Esophagus muscularis mucosa (tissue), 3 donors: ENCODE data around the gene PRSS21.

Experiments used
- POLR2AphosphoS5 ChIP-seq, 2 donors: sonication (generic); formaldehyde crosslinking; IDR thresholded peaks; one replicate each; pipeline ENCODE4 v1.6.1; 2017; ENCODE audit warnings: antibody characterized with exemption in 2 of 2
- TF ChIP-seq, protein P1 (sequence below), 3 experiments: fragments of 200-600 bp in 2 of 3; fragments of 450-650 bp in 1 of 3; sonication (generic) in 2 of 3; IDR thresholded peaks; one replicate each; pipeline ENCODE4 v1.5.1; 2017 to 2019; ENCODE audit warnings: antibody characterized with exemption in 3 of 3, mild to moderate bottlenecking in 2 of 3, moderate library complexity in 1 of 3

DNA sequence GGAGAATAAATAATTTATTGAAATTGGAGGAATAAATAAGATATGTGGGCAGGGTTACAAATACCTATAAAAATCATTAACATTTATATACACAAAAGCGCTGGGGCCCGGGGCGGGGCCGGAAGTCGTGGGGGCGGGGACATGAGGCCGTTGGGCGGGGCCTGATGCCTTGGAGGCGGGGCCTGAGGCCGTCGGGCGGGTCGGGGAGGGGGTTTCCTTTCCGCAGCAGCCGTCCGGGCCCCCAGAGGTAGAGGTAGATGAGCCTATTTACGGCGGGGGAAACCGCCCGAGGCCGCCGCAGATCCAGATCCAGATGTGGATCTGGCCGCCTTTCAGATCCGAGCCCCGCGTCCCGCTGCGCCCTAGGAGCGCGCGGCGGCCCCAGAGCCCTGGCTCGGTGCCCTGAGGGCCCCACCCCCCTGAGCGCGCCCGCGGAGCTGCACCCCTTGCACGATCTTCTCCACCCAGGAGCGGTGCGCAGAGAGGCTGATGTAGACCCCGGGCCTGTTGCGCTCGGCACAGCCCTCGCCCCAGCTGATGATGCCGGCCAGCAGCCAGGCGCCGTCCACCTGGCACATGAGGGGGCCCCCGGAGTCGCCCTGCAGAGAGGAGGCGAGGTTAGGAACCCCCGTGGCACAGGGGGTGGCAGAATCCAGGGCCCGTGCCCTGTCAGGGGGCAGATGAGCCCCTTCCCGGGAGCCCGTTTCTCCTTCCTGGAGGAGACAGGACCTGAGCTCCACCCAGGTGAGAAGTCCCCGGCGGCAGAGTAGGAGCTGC is 35.9 kb downstream of the PRSS21 start:
- TF ChIP-seq, protein P1, sequence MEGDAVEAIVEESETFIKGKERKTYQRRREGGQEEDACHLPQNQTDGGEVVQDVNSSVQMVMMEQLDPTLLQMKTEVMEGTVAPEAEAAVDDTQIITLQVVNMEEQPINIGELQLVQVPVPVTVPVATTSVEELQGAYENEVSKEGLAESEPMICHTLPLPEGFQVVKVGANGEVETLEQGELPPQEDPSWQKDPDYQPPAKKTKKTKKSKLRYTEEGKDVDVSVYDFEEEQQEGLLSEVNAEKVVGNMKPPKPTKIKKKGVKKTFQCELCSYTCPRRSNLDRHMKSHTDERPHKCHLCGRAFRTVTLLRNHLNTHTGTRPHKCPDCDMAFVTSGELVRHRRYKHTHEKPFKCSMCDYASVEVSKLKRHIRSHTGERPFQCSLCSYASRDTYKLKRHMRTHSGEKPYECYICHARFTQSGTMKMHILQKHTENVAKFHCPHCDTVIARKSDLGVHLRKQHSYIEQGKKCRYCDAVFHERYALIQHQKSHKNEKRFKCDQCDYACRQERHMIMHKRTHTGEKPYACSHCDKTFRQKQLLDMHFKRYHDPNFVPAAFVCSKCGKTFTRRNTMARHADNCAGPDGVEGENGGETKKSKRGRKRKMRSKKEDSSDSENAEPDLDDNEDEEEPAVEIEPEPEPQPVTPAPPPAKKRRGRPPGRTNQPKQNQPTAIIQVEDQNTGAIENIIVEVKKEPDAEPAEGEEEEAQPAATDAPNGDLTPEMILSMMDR (IDR thresholded peaks at IDR 0.05): no peak
- TF ChIP-seq POLR2AphosphoS5 (IDR thresholded peaks at IDR 0.05): no peak
